ENCODE data around the gene HLCS.

Gene HLCS

GRCh38 chr21:36883532-36884486 lies 82.7 kb downstream of the HLCS start:
- no peak for DNase-seq (ENCODE audit: low read depth in 1 of 2, low spot score in 1 of 2)

- DNase-seq (ENCODE audit: low read depth in 1 of 2, low spot score in 1 of 2) = no peak
Observed at GRCh38 chr21:36882776-36883175, 83.7 kb downstream of the HLCS start.

GRCh38 chr21:36881228-36881627 lies 85.2 kb downstream of the HLCS start:
- DNase-seq (ENCODE audit: low read depth in 1 of 2, low spot score in 1 of 2) = no peak

- no peak for DNase-seq (ENCODE audit: low read depth in 1 of 2, low spot score in 1 of 2)
Observed at GRCh38 chr21:36879827-36880226, 86.6 kb downstream of the HLCS start.

- no peak for DNase-seq (ENCODE audit: low read depth in 1 of 2, low spot score in 1 of 2)
Observed at GRCh38 chr21:36877741-36878140, 88.7 kb downstream of the HLCS start.

GRCh38 chr21:36874665-36875064 lies 91.8 kb downstream of the HLCS start:
- no peak for DNase-seq (ENCODE audit: low read depth in 1 of 2, low spot score in 1 of 2)

GRCh38 chr21:36873513-36873912 lies 93.0 kb downstream of the HLCS start:
- DNase-seq (ENCODE audit: low read depth in 1 of 2, low spot score in 1 of 2) = no peak

GRCh38 chr21:36867291-36867905 lies 99.1 kb downstream of the HLCS start:
- no peak for DNase-seq (ENCODE audit: low read depth in 1 of 2, low spot score in 1 of 2)

GRCh38 chr21:36866419-36866818 lies 100.0 kb downstream of the HLCS start:
- no peak for DNase-seq (ENCODE audit: low read depth in 1 of 2, low spot score in 1 of 2)

- DNase-seq (ENCODE audit: low read depth in 1 of 2, low spot score in 1 of 2) = no peak
Observed at GRCh38 chr21:36864974-36865373, 101.5 kb downstream of the HLCS start.

GRCh38 chr21:36863260-36863659 lies 103.2 kb downstream of the HLCS start:
- no peak for DNase-seq (ENCODE audit: low read depth in 1 of 2, low spot score in 1 of 2)

GRCh38 chr21:36861595-36862323 lies 104.7 kb downstream of the HLCS start:
- no peak for DNase-seq (ENCODE audit: low read depth in 1 of 2, low spot score in 1 of 2)

GRCh38 chr21:36860736-36861594 lies 105.5 kb downstream of the HLCS start:
- no peak for DNase-seq (ENCODE audit: low read depth in 1 of 2, low spot score in 1 of 2)

- DNase-seq (ENCODE audit: low read depth in 1 of 2, low spot score in 1 of 2) = no peak
Observed at GRCh38 chr21:36859744-36860501, 106.5 kb downstream of the HLCS start.

GRCh38 chr21:36858320-36858957 lies 108.0 kb downstream of the HLCS start:
- no peak for DNase-seq (ENCODE audit: low read depth in 1 of 2, low spot score in 1 of 2)

- no peak for DNase-seq (ENCODE audit: low read depth in 1 of 2, low spot score in 1 of 2)
Observed at GRCh38 chr21:36856643-36857042, 109.8 kb downstream of the HLCS start.

- no peak for DNase-seq (ENCODE audit: low read depth in 1 of 2, low spot score in 1 of 2)
Observed at GRCh38 chr21:36854391-36854790, 112.1 kb downstream of the HLCS start.

GRCh38 chr21:36852864-36853263 lies 113.6 kb downstream of the HLCS start:
- no peak for DNase-seq (ENCODE audit: low read depth in 1 of 2, low spot score in 1 of 2)

- DNase-seq (ENCODE audit: low read depth in 1 of 2, low spot score in 1 of 2) = no peak
Observed at GRCh38 chr21:36852293-36852692, 114.2 kb downstream of the HLCS start.

GRCh38 chr21:36851121-36851520 lies 115.3 kb downstream of the HLCS start:
- no peak for DNase-seq (ENCODE audit: low read depth in 1 of 2, low spot score in 1 of 2)

Measured in stimulated activated CD4-positive, alpha-beta T cell treated with anti-CD3 and anti-CD28 coated beads, Interleukin-15, amount 100 ng/mL, for 1 hour (primary cell).